Skeletal muscle satellite cell (primary cell): ENCODE data around the gene ZYG11A.
"Not testable (repeated sequence)": the region's sequence is repeated elsewhere in the genome, so short reads cannot be mapped to it uniquely, and the experiment has no call there.

Source experiments
- H3K27me3 ChIP-seq: 2 replicates; pipeline ENCODE4 v1.7.0; 2013; ENCODE audit warnings: low read length; ENCODE audit not compliant: control insufficient read depth, insufficient read depth
- H3K36me3 ChIP-seq: 2 replicates; pipeline ENCODE4 v1.7.0; 2013; ENCODE audit warnings: mild to moderate bottlenecking, control low read depth, low read length; ENCODE audit not compliant: insufficient read depth
- H3K4me1 ChIP-seq: 2 replicates; pipeline ENCODE4 v1.7.0; 2013; ENCODE audit warnings: low read length; ENCODE audit not compliant: control insufficient read depth, insufficient read depth
- H3K4me2 ChIP-seq: 2 replicates; pipeline ENCODE4 v1.7.0; 2013; ENCODE audit warnings: mild to moderate bottlenecking, low read length
- H3K4me3 ChIP-seq: 2 replicates; pipeline ENCODE4 v1.7.0; 2013; ENCODE audit warnings: low read length
- H3K9ac ChIP-seq: 2 replicates; pipeline ENCODE4 v1.7.0; 2013; ENCODE audit warnings: mild to moderate bottlenecking, low read depth, low read length, moderate library complexity
- H3K9me3 ChIP-seq: replicated peaks from 2 replicates; pipeline ENCODE4 v1.7.0; 2013; ENCODE audit warnings: mild to moderate bottlenecking, control low read depth, low read length

The ZYG11A gene

DNA sequence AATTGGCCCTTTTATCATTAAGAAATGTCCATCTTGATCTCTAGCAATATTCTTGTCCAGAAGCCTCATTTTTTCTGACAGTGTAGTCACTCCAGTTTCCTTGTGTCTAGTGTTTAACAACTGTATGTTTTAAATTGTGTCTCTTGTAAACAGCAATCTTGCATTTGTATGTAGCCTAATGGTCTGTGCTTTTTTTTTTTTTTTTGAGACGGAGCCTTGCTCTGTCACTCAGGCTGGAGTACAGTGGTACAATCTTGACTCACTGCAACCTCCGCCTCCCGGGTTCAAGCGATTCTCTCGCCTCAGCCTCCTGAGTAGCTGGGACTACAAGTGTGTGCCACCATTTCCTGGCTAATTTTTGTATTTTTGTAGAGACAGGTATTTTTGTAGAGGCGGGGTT is 2.6 kb downstream of the ZYG11A start:
- H3K9ac ChIP-seq, H3K4me3 ChIP-seq, H3K4me1 ChIP-seq, H3K9me3 ChIP-seq, H3K4me2 ChIP-seq, H3K36me3 ChIP-seq: not testable (repeated sequence)
- peaks cover 19% of the 10 kb centered on the region for H3K27me3 ChIP-seq

DNA sequence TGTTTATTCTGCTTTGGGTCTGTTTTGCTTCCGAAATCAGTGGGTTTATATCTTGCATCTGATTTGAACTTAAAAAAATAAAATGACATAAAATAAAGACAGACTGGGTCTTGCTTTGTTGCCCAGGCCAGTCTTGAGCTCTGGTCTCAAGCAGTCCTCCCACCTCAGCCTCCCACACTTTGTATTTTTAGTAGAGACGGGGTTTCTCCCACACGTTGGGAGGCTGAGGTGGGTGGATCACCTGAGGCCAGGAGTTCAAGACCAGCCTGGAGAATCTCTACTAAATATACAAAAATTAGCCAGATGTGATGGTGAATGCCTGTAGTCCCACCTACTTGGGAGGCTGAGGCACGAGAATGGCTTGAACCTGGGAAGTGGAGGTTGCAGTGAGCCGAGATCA is 5.9 kb downstream of the ZYG11A start:
- Histone ChIP-seq H3K4me3 (no peak overlapping the region), H3K27me3 (peaks cover 11% of the 10 kb centered on the region), H3K4me1 (no peaks in the 10 kb centered on the region), H3K36me3 (no peaks in the 10 kb centered on the region), H3K4me2 (no peak overlapping the region), H3K9ac (no peak overlapping the region), H3K9me3 (no peaks in the 10 kb centered on the region)

DNA sequence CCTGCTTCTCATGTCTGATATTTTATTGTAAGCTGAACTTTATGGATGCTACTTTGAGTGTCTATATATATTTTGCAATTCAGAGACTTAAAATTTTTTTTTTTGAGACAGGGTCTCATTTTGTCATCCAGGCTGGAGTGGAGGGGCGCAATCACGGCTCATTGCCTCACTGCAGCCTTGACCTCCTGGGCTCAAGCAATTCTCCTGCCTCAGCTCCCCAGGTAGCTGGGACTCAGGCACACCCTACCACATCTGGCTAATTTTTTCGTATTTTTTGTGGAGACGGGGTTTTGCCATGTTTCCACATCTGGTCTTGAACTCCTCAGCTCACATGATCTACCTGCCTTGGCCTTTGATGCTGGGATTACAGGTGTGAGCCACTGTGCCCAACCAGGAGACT is 8.4 kb downstream of the ZYG11A start:
- Histone ChIP-seq H3K4me1 (no peaks in the 10 kb centered on the region), H3K27me3 (no peaks in the 10 kb centered on the region), H3K9me3 (no peaks in the 10 kb centered on the region), H3K4me2 (no peak overlapping the region), H3K36me3 (no peaks in the 10 kb centered on the region), H3K4me3 (no peak overlapping the region), H3K9ac (no peak overlapping the region)

DNA sequence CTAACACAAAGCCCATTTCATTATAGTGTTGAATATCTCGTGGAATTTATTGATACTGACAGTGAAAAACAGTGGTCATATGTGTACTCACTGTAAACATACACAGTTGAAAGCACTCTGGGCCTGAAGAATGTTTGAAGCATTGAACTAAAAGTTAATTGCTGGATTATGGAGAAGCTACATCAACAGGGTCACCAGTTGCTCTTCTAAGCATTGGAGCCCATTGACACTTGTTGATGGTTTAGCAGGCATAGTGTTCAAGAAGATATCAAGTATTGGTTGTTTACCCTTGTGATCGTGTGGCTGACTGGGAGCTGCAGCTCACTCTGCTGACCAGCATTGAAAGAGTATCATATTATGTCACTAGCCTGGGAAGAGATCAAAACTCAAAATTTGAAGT is 10.3 kb downstream of the ZYG11A start:
- no peaks in the 10 kb centered on the region for H3K4me1 ChIP-seq
- H3K27me3 ChIP-seq, result no peaks in the 10 kb centered on the region
- no peaks in the 10 kb centered on the region for H3K36me3 ChIP-seq
- no peak overlapping the region for H3K9ac ChIP-seq
- no peak overlapping the region for H3K4me2 ChIP-seq
- H3K4me3 ChIP-seq, result no peak overlapping the region
- no peaks in the 10 kb centered on the region for H3K9me3 ChIP-seq

DNA sequence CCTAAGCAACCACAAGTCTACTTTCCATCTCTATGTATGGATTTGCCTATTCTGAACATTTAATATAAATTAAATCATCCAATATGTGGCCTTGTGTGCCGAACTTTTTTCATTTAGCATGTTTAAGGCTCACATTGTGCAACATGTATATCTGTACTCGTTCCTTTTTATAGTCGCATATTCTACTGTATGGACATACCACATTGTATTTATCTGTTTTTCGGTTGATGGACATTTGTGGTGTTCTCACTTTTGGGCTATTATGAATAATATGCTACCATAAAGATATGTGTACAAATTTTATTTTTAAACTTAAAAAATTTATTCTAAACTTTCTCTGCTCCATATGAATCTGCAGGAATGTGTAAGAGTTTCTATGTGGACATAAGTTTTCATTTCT is 13.0 kb downstream of the ZYG11A start:
- Histone ChIP-seq H3K27me3 (no peaks in the 10 kb centered on the region), H3K36me3 (no peaks in the 10 kb centered on the region), H3K9me3 (no peaks in the 10 kb centered on the region), H3K9ac (no peak overlapping the region), H3K4me2 (no peak overlapping the region), H3K4me3 (no peak overlapping the region), H3K4me1 (no peaks in the 10 kb centered on the region)

GRCh38 chr1:52856026-52856425 is 13.5 kb downstream of the ZYG11A start:
- Histone ChIP-seq H3K36me3 (no peaks in the 10 kb centered on the region), H3K4me1 (no peaks in the 10 kb centered on the region), H3K9me3 (no peaks in the 10 kb centered on the region), H3K9ac (no peak overlapping the region), H3K4me2 (no peak overlapping the region), H3K27me3 (no peaks in the 10 kb centered on the region), H3K4me3 (no peak overlapping the region)

GRCh38 chr1:52857443-52857842 is 14.9 kb downstream of the ZYG11A start:
- H3K4me1 ChIP-seq, result no peaks in the 10 kb centered on the region
- H3K9me3 ChIP-seq, result no peaks in the 10 kb centered on the region
- H3K4me3 ChIP-seq, result no peak overlapping the region
- H3K27me3 ChIP-seq, result no peaks in the 10 kb centered on the region
- no peak overlapping the region for H3K9ac ChIP-seq
- no peak overlapping the region for H3K4me2 ChIP-seq
- H3K36me3 ChIP-seq, result no peaks in the 10 kb centered on the region

GRCh38 chr1:52862666-52863458 is 20.3 kb downstream of the ZYG11A start:
- no peak overlapping the region for H3K4me3 ChIP-seq
- no peak overlapping the region for H3K9ac ChIP-seq
- H3K27me3 ChIP-seq, result no peaks in the 10 kb centered on the region
- no peak overlapping the region for H3K4me2 ChIP-seq
- H3K9me3 ChIP-seq, result no peaks in the 10 kb centered on the region
- H3K36me3 ChIP-seq, result no peaks in the 10 kb centered on the region
- no peaks in the 10 kb centered on the region for H3K4me1 ChIP-seq

- no peaks in the 10 kb centered on the region for H3K4me1 ChIP-seq
- no peak overlapping the region for H3K9ac ChIP-seq
Measured at GRCh38 chr1:52867087-52867863, 24.7 kb downstream of the ZYG11A start.

DNA sequence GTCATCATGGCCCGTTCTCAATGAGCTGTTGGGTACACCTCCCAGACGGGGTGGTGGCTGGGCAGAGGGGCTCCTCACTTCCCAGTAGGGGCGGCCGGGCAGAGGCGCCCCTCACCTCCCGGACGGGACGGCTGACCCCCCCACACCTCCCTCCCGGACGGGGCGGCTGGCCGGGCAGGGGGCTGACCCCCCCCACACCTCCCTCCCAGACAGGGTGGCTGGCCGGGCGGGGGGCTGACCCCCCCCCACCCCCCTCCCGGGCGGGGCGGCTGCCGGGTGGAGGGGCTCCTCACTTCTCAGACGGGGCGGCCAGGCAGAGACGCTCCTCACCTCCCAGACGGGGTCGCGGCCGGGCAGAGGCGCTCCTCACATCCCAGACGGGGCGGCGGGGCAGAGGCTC is 27.2 kb downstream of the ZYG11A start:
- H3K27me3 ChIP-seq, H3K4me2 ChIP-seq, H3K9me3 ChIP-seq, H3K9ac ChIP-seq, H3K4me1 ChIP-seq, H3K4me3 ChIP-seq, H3K36me3 ChIP-seq: not testable (repeated sequence)

More at GRCh38 chr1:52867087-52867863, 24.7 kb downstream of the ZYG11A start:
- Histone ChIP-seq H3K36me3 (no peaks in the 10 kb centered on the region), H3K27me3 (no peaks in the 10 kb centered on the region), H3K9me3 (no peaks in the 10 kb centered on the region), H3K4me2 (no peak overlapping the region), H3K4me3 (no peak overlapping the region)

DNA sequence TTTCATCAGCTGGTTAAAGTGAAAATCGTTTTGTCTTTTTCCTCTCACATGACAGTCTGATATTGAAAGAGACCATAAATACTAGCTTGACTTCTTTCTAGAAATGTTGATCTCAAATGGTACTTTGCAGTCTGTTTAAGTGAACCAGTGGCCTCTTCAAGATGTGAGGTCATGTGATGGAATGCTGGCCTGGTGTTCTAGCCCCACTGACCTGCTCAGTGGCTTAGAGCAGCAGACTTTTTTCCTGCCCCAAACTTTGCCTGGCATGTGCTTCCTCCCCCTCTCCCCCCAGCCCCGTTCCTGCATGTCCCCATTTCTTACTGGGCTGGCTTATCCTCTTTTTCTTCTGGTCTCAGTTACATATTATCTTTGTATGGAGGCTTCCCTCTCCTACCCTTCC is 34.3 kb downstream of the ZYG11A start:
- Histone ChIP-seq H3K27me3 (no peaks in the 10 kb centered on the region), H3K36me3 (no peaks in the 10 kb centered on the region), H3K9me3 (no peaks in the 10 kb centered on the region), H3K4me3 (no peak overlapping the region), H3K9ac (no peak overlapping the region), H3K4me2 (no peak overlapping the region), H3K4me1 (no peaks in the 10 kb centered on the region)

- Histone ChIP-seq H3K9ac (no peak overlapping the region), H3K4me3 (no peak overlapping the region), H3K36me3 (no peaks in the 10 kb centered on the region), H3K9me3 (no peaks in the 10 kb centered on the region), H3K27me3 (no peaks in the 10 kb centered on the region), H3K4me1 (no peaks in the 10 kb centered on the region), H3K4me2 (no peak overlapping the region)
Measured at GRCh38 chr1:52877554-52877953, 35.0 kb downstream of the ZYG11A start.
